Glomerular endothelial cell (primary cell): ENCODE results near the gene PROM1. TPM values are rescaled to one million over a fixed set of nuclear protein-coding genes. Genes with fewer than 3 reads are reported as not detected.

ENCODE experiments used
- DNase-seq: peaks from one replicate; pipeline ENCODE4 v3.0.0-alpha.2; 2011; ENCODE audit warnings: low read depth, low spot score; ENCODE audit errors: extremely low read depth
- total RNA-seq: library from RNA; depleted of rRNA; stranded (reverse); fragments of >200 nt; gene quantifications from 2 replicates; pipeline ENCODE4 v1.2.3, GENCODE V29; 2015

PROM1 gene
- total RNA-seq, 1 donor from 2014 or later, result 5.4 TPM

- no peak for DNase-seq
These were observed 130.2 kb downstream of the PROM1 start for GRCh38 chr4:15953625-15954024.

GRCh38 chr4:15951781-15952180, 132.0 kb downstream of the PROM1 start:
- DNase-seq, result no peak

- no peak for DNase-seq
These were observed 135.0 kb downstream of the PROM1 start for GRCh38 chr4:15948826-15949225.

DNA sequence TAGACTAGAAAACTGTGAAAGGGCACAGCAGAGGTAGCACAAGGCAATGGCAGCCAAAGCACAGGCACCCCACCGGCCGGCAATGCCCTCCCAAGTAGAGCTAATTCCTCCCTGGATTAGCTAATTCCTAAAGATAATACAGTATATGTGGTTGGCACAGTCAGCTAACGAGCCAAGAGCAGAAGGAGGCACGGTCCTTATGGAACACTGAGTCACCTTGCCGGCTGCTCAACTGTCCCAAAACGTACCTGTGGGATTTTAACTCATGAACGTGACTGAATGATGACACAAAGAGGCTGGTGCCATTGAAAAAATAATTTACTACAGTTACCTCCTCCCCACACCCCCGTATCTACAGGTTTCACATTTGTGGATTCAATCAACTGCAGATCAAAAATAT, 136.1 kb downstream of the PROM1 start:
- no peak for DNase-seq

DNA sequence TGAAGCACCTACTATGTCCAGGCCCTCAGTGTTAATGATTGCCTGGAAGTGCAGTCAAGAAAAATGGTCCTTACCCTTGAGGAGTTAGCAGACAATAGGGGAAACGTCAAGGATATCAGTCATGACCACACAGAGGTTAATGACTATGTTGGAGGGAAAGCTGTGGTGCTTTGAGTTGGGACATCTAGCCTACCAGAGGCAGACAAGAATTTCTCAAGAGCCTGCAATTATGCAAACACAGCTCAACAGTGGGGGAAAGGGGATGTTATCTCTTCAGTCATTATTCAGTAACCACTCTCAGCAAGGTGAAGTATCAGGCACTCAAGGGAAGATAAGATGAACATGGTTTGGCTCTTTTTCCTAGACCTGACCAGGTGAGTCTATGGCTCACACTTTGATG, 138.3 kb downstream of the PROM1 start:
- DNase-seq, result no peak

- no peak for DNase-seq
These were observed 138.9 kb downstream of the PROM1 start for GRCh38 chr4:15944895-15945294.

- DNase-seq, result no peak
These were observed 141.5 kb downstream of the PROM1 start for GRCh38 chr4:15942283-15942682.

DNA sequence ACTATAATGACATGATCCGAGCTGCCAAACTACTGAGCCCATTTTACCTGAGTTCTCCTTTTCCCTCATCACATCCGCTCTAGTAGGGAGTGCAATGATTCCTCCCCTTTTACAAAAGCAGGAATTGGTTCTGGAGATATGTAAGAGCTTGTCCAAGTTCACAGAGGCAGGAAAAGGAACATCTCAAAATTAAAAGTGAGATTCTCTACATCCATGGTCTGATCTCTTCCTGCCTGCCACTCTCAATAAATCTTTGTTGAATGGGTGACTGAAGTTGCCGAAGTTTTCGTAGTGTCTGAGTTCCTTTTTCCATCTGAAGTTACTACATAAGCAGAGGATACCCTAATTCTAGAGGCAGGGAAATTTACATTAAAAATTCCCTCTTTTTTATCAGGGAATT, 145.2 kb downstream of the PROM1 start, which contains the start of gene FGFBP1:
FGFBP1 (minus strand) TSS at position 101 of the 400 bp plus-strand sequence. CDS start 2,108 bp downstream, outside the sequence.
- no peak for DNase-seq

- DNase-seq, result no peak
These were observed 145.6 kb downstream of the PROM1 start for GRCh38 chr4:15938182-15938581.

GRCh38 chr4:15936495-15936894, 147.3 kb downstream of the PROM1 start:
- no peak for DNase-seq

GRCh38 chr4:15935504-15936402, 148.1 kb downstream of the PROM1 start:
- DNase-seq, result no peak

DNA sequence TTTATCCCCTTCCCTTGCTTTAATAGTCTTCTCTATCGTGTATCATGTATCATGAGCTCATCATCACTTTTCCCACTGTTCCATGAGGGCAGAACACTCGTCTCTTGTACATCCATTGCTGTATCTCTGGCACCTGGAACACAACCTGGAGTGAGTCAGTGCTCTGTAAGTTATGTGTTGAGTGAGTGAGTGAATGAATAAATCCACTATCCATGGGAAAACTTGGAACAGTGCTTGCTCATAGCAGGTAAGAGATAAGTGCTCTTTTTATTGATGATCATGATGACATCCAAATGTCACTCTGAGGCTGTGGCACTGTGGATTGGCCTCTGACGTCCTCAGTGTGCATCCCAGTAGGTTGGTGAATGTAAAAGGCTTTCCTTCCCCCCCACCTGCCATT, 149.6 kb downstream of the PROM1 start:
- DNase-seq, result no peak

- no peak for DNase-seq
These were observed 152.2 kb downstream of the PROM1 start for GRCh38 chr4:15931451-15932210.

- no peak for DNase-seq
These were observed 153.5 kb downstream of the PROM1 start for GRCh38 chr4:15930314-15930713.

DNA sequence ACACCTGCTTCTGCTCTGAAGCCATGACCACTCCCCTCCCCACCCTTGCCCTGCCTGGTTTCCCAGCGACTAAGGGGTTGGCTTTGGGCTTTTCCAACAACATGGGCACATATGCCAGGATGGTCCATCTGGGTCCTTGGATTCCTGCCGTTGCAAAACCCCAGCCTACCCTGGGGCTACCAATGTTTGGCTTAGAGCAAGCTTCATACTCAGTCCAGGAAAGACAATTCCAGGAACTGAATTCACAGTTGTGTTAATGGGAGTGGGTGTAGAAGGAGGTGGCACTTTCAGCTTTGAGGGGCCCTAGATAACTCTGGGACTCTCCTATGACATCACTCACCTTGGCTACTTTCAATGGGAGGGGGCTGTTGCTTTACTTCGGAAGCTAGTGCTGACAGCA, 154.3 kb downstream of the PROM1 start:
- DNase-seq, result no peak

DNA sequence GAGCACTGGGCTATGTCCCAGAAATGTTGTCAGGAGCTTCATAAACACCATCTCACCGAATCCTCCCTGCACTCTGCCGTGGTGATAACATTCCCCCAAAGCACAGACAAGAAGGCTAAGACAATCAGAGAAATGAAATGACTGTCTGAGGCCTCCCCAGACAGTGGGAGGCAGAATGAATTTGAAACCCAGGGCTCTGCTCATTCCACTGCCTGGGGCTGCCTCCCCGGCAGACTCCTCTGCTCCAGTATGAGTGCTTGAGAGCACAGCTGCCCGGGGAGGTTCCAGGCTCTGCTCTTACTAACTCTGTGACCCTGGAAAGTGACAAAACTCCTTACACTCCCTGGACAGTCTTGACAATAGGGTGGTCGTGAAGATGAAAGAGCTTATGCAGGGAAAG, 154.9 kb downstream of the PROM1 start:
- DNase-seq, result no peak

DNA sequence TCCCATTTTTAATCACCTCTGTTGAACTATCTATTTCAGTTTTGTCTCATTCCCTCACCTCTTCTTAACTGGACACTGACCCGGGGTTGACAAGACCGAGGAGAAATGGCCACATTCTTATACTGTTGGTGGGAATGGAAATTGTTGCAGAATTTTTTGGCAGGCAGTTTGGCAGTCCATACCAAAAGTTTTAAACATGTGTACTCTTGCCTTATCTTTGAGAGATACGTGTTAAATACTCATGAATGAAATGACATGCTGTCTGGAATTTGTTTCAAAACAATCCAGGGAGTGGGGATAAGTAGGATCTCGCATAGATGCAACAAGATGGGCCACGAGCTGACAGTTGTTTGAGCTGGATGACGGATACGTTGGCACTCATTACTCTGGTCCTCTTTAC, 157.3 kb downstream of the PROM1 start:
- no peak for DNase-seq

GRCh38 chr4:15925830-15926229, 158.0 kb downstream of the PROM1 start:
- DNase-seq, result no peak

- DNase-seq, result no peak
These were observed 162.3 kb downstream of the PROM1 start for GRCh38 chr4:15921592-15921932.

DNA sequence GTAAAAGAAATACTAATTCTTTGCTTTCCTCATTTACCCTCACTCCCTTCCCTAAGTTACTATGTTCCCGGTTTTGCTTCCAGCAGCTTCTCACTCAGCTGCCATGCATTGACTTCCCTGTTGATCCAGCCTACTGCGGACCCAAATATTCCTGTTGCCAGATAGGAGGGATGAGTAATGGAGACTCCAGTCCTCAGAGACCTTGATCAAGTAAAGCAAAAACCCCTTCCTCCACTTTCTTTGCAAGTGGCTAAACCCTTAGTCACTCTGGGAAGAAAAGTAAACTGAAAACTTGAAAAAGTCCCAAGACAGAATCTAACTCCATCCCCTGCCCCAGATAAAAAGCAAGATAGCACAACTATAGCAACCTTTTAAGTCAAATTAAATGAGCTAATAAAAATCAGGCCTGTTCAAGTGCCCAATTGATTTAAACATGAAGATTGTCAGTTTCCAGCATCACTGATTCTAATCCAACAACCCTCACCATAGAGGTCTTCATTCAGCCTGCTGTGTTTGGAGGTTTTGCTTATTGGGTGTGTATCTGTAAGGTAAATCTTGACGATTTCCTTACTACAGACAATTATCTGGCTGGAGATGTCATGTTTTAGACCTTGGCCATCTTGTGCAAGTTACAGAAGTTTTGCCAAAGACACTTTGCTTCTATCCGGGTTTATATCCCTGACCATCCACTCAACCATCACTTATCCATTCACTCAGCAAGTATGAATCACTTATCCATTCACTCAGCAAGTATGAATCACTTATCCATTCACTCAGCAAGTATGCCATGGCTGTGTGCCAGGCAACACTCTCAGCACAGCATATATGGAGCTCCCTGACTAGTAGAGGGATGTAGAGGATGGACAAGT, 162.9 kb downstream of the PROM1 start:
- DNase-seq, result peak; percentile 82
